ENCODE measurements around the gene ATF7IP.

ATF7IP gene

DNA sequence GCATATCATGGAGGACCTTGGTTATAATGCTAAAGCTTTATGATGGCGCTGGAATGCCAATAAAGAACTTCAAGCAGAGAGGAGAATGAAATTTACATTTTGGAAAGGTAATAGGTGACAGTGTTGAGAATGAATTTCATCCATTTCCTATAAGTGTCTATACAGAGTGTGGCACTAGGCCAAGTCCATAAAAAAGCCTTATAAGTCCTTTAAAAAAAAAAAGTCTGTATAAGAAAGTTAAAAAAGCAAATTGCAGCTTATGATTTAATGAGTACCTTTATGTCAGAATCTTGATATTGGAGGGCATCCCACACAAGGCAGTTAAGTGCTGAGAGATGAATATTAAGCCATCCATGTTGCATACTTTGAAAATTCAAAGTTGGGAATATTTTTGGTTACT is 62.4 kb downstream of the ATF7IP start (continued):
- TF ChIP-seq PATZ1 (CRISPR knock-in tag; IDR thresholded peaks at IDR 0.05; ENCODE audit: borderline replicate concordance): no peak
- TF ChIP-seq ESRRG (CRISPR knock-in tag; IDR thresholded peaks at IDR 0.05): no peak

GRCh38 chr12:14430394-14430986 is 65.0 kb downstream of the ATF7IP start:
- ATAC-seq: no peak

GRCh38 chr12:14431975-14432374 is 66.5 kb downstream of the ATF7IP start:
- no peak for TF ChIP-seq RARB (CRISPR knock-in tag; IDR thresholded peaks at IDR 0.05)
- no peak for TF ChIP-seq POU6F1 (CRISPR knock-in tag; IDR thresholded peaks at IDR 0.05; ENCODE audit: borderline replicate concordance, low read depth)
- TF ChIP-seq ISL1 (CRISPR knock-in tag; IDR thresholded peaks at IDR 0.05): no peak
- TF ChIP-seq ESRRG (CRISPR knock-in tag; IDR thresholded peaks at IDR 0.05): no peak
- no peak for TF ChIP-seq ZFP3 (CRISPR knock-in tag; IDR thresholded peaks at IDR 0.05)
- no peak for TF ChIP-seq TCF4 (CRISPR knock-in tag; IDR thresholded peaks at IDR 0.05; ENCODE audit: borderline replicate concordance)
- no peak for TF ChIP-seq CSRNP3 (CRISPR knock-in tag; IDR thresholded peaks at IDR 0.05)
- TF ChIP-seq PATZ1 (CRISPR knock-in tag; IDR thresholded peaks at IDR 0.05; ENCODE audit: borderline replicate concordance): no peak
- TF ChIP-seq ARNTL (CRISPR knock-in tag; IDR thresholded peaks at IDR 0.05; ENCODE audit: borderline replicate concordance, low read depth): no peak
- no peak for TF ChIP-seq ZNF565 (CRISPR knock-in tag; conservative IDR thresholded peaks at IDR 0.05; ENCODE audit: low read depth)
- no peak for TF ChIP-seq GLIS3 (CRISPR knock-in tag; IDR thresholded peaks at IDR 0.05)
- TF ChIP-seq CREB5 (CRISPR knock-in tag; IDR thresholded peaks at IDR 0.05; ENCODE audit: low read depth): no peak
- TF ChIP-seq ZNF8 (CRISPR knock-in tag; IDR thresholded peaks at IDR 0.05): no peak
- no peak for TF ChIP-seq BACH2 (CRISPR knock-in tag; IDR thresholded peaks at IDR 0.05; ENCODE audit: borderline replicate concordance)
- TF ChIP-seq SNAI2 (CRISPR knock-in tag; IDR thresholded peaks at IDR 0.05): no peak
- ATAC-seq: no peak

More at GRCh38 chr12:14430394-14430986, 65.0 kb downstream of the ATF7IP start:
- TF ChIP-seq CSRNP3 (CRISPR knock-in tag; IDR thresholded peaks at IDR 0.05) (no peak), ZNF565 (CRISPR knock-in tag; conservative IDR thresholded peaks at IDR 0.05; ENCODE audit: low read depth) (no peak), ARNTL (CRISPR knock-in tag; IDR thresholded peaks at IDR 0.05; ENCODE audit: borderline replicate concordance, low read depth) (no peak), TOX (CRISPR knock-in tag; IDR thresholded peaks at IDR 0.05; ENCODE audit: borderline replicate concordance) (no peak), POU6F1 (CRISPR knock-in tag; IDR thresholded peaks at IDR 0.05; ENCODE audit: borderline replicate concordance, low read depth) (no peak), GLIS3 (CRISPR knock-in tag; IDR thresholded peaks at IDR 0.05) (no peak), CREB5 (CRISPR knock-in tag; IDR thresholded peaks at IDR 0.05; ENCODE audit: low read depth) (no peak), ZC3H10 (CRISPR knock-in tag; IDR thresholded peaks at IDR 0.05) (no peak), ESRRG (CRISPR knock-in tag; IDR thresholded peaks at IDR 0.05) (no peak)

All from SK-N-SH treated with all-trans-retinoic acid at 6 μM for 48 hours (cell line).